HuH-7.5 (cell line): Measurements from ENCODE around the gene SERPING1.
"Not testable (repeated sequence)": the region's sequence is repeated elsewhere in the genome, so short reads cannot be mapped to it uniquely, and the experiment has no call there.

Experiments
- DNase-seq: peaks from one replicate; pipeline ENCODE4 v3.0.0; 2011; ENCODE audit warnings: low spot score

Gene SERPING1

DNA sequence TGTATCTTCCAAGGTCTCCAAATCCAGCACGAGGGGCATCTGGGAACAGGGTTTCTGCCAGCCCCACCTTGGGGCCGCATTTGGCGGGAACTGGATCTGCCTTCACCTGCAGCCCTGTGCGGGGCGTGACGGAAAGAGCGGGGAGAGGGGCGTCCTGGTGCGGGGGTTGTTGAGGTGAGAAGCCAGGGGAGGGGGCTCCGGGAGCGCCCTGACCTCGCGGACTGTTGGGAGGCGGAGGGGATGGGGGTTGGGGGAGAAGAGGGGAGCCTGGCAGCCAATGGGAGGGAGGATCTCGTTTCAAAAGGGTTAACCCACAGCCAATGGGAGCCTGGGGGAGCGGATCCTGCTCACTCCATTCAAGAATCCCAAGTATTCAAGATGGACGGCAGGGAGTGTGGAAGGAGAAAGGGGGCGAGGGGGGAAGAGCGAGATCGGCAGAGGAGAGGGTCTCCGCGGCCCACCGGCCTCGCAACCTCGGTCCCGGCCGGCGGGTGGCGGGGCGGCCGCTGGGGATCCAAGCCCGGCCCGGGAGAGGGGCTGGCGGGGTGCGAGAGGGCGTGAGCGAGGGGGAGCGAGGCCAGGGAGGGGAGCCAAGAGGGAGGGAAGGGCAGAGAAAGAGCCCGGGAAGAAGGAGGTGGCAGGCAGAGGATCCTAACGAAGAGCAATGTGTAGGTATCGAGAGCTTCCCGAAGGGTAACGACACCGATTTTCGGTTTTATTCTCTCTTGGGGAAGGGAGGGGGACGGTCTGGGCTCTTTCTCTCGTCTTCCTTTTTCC, 40.7 kb downstream of the SERPING1 start:
- peak; percentile 98 for DNase-seq

DNA sequence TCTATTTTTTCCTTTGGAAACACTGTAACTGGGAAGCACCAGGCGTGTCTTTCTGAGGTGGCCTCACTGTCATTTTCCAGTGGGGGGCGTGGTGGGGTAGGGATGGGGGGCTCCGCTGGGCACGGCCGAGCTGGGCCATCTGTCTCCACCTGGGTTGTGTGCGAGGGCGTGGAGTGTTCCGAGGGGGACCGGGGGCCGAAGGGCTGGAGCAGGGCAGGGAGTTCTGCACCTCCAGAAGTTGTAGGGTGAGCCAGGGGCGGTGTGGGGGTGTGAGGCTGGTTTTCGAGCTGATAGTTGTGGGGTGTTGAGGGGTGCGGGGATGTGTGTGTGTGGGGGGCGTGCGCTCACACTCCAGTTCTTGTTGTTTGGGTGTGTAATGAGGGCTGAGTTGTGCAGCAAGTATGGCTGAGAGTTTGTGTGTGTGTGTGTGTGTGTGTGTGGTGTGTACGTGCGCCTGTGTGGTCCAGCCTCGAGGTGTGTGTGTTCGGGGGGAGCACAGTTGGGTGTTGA, 41.4 kb downstream of the SERPING1 start:
- peak; percentile 83 for DNase-seq

DNA sequence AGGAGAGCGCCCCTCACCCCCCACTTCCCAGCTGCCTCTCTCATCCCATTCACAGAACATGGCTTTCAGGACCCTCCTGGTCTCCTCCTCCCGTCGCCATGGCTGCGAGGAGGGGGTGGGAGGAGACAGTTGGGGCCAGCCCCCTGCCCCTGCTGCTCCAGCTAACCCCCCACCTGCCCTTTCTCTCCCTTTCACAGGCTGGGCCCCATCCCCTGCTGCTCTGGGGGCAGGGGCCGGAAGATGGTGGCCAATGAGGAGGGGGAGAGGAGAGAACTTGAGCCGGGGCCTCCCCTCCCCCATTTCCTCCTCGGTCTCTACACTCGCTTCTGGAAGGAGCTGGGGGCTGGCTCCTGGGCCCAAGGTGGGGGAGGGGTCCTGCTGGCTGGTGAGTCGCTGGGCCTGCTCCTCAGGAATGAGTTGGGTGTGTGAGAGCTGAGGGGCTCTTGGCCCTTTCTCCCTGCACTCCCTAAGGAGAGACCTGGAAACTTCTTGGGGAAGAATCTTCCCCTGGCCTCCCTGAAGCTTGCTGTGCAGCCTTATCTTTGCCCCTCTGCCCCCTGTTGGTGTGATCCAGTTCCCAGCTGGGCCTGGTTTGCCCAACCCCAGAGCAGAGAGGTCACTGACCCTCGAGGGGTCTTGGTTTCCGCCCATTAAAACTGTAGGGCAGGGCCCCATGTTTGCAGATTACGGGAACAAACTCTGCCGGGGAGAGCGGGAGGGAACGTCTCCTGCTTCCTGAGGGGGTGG, 42.0 kb downstream of the SERPING1 start:
- peak; percentile 98 for DNase-seq

DNA sequence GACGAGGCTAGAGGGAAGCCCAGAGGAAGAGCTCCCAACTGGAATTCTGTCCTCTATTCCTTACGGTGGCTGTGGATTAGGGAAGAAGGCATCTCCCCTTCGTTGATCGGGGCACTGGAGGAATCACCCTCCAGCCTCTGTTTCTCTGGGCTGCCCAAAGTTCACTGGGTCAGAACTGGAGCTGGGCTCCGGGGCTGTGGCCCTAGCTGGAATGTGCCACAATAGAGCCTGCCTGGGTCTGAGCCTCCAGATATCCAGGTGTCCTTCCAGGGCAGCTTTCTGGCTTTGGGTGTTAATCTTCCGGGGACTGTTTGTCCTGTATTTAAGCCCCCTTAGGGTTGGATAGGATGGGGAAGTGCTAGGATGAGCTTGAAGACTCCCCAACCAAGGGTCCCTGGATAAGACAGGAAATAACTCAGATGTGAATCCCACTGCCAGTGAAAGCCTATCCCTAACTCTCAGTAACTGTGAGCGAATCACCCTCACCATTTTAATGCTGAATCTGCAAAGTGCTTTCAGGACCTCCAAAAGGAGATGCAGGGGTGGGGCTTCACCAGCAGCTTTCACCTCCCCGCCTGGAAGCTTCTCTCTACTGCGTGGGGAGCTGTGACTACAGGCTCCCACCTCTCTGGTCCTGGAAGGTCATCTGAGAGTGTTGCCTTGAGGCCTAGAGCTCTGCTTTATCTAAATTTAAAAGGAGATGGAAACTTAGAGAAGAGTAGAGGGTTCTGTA, 42.7 kb downstream of the SERPING1 start:
- peak; percentile 65 for DNase-seq

DNA sequence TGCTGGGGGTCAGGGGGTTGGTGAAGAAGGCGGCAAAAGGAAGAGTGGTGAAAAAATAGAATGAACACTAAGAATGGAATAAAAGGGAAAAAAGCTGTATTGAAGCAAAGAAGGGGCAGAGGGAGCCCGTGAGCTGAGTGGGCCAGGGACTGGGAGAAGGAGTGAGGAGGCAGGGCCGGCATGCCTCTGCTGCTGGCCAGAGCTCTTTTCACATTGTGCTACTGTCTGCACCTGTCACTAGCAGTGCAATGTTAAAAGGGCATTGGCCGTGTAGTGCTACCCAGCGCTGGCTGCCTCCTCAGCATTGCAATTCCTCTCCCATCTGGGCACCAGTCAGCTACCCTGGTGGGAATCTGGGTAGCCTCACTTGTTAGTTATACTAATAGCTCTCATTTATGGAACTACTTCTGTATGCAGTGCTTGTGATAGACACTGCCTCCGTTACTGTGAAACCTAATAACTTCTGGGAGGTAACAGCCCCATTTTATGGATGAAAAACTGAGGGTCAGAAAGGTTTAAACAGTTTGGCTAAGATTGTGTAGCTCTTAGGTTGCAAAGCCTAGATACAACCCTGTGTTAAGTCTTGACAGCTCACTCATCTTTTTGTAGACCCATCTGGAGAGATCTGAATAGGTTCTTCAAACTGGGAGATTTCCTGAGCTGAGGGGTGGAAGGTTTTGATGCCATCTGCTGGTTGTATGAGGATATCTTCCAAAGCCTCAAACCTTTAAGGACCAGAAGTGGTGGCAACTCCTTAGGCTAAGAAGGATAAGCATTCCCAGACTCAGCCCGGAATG, 43.7 kb downstream of the SERPING1 start:
- DNase-seq = peak; percentile 89

DNA sequence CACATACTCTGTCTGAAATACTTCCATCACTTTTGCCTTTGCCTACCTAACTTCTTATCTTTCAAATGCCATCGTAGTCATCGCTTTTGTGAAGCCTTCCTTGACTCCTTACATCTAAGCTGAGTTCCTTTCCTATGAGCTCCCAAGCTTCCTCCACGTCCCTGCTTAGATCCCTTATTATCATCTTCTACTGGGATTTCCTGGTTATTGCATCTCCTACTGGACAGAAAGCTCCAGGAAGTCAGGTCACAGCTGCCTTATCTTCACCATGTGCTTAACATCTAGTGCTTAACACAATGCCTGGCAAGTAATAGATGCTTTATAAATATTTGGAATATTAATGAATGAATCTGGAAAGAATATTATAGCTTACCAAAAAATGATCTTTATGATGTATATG, 46.3 kb downstream of the SERPING1 start:
- DNase-seq = no peak

DNA sequence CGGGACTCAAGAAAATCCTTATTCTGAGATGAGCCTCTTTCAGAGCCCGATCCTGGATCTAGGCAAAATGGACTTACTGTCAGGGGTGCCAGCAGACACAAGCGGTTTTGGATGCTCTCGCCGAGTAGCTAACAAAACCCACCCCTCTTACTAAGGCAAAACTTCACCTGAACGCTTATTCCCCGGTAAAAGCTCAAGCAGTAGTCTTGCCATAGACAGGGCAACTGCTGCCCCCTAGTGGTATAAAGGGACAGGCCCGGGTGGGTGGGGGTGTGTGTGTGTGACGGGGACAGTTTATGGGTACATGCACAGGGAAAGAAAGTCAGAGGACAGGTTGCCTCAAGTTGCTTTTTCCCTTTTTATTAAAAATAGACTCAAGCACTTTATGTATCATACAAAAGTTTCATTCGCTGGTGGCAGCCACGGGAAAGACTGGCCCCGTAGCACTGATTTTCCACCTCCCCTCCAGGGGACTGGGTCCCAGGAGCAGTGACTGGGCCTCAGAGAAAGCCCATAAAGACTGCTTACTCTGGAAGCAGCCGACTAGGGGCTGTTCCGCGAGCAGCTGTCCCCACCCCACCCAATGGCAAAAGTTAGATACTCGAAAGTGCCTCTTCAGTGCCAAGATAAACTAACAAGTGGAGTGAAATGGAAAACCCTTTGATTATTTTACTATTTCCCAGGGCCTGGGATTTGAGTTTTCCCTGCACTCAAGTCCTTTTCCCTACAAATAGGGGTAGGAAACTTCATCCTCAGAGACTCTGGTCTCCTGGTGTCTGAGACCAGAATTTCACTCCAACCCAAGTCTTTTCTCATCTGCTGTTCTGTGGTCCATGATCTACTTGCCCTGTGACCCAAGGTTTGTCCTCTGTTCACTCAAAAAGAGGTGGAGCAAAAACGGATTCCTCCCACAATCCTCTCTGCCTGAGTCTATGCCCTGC, 47.5 kb downstream of the SERPING1 start:
- peak; percentile 99 for DNase-seq

DNA sequence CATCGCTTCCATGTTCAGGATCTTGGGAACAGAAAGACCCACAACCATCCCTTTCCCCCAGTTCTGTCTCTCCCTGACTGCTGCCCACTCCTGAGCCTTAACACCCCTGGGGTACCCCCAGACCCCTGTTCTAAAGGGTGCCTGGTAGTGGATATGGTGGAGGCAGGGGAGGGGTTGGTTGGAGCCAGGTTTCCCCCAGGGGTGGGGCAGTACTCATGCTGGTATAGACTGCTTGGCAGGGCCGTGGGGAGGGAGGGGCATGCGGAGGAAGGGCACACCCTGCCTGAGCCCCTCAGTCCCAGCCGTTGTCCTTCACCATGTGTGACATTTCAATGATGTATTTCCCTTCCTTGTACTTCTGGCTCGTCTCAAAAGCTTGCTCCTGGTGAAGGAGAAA, 48.2 kb downstream of the SERPING1 start:
- no peak for DNase-seq

DNA sequence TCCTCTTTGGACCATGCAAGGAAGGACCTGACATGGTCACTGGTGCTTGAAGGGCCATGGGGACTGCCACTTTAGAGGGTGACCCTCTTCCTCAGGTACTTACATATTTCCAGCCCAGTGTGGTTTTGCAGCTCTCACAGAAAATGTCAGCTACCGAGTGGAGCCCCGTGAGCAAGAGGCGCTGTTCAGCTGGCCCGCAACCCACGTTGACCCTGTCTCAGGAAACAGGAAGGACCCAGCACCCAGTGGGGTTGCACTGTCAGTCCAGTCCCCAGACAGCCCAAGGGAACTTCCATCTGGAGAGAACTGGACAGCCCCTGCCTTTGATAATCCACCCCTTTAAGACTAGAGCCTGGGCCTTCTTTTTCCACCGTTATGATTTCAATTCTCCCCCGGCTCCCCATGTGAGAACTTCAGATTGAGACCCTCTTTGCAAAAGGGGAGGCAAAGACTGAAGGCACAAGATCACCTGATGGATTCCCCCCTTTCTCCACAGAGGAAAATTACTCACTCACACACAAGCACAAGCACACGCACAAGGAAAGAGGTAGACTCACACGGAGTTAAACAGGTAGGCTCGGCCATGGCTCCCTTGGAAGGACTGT, 48.8 kb downstream of the SERPING1 start:
- no peak for DNase-seq

DNA sequence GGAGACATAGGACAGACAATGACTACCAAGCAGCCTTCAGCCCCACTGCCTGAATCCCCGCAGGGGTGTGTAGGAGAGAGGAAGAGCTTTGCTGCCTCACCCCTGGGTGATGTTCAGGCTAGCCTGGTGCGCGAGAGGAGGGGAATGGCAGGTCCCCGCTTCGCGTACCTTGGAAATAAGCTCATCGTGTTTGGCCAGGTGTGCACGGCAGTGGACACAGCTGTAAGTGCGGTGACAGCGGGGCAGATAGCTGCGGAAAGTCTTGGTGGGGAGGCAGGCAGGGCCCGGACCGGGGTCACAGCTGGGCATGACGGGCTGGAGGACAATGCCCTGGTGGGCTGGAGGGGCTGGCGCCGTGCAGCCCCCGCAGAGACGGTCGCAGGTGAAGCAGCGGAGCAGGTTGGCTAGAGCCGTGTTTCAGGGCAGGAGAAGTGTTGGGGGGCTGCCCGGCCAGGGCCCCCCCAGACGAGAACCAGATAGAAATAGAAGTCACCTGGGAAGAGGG, 49.4 kb downstream of the SERPING1 start:
- no peak for DNase-seq

DNA sequence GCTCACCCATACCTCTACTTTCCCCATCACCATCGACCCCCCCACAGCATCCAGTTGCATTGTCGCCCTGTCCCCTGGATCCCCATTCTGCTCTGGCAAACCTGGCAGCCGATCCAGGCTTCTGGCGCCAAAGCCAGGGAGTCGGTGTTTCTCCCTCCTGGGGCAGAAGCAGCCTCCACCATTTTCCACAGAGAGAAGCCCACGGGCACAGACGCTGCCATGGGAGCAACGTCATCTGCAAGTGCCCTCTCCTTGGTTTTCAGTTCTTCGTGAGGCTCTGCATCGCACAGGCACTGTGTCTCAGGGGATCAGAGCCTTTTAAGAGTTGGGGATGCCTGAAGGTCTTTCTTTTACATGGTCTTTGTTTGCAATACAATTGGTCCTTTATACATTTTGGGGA, 49.9 kb downstream of the SERPING1 start:
- no peak for DNase-seq

DNA sequence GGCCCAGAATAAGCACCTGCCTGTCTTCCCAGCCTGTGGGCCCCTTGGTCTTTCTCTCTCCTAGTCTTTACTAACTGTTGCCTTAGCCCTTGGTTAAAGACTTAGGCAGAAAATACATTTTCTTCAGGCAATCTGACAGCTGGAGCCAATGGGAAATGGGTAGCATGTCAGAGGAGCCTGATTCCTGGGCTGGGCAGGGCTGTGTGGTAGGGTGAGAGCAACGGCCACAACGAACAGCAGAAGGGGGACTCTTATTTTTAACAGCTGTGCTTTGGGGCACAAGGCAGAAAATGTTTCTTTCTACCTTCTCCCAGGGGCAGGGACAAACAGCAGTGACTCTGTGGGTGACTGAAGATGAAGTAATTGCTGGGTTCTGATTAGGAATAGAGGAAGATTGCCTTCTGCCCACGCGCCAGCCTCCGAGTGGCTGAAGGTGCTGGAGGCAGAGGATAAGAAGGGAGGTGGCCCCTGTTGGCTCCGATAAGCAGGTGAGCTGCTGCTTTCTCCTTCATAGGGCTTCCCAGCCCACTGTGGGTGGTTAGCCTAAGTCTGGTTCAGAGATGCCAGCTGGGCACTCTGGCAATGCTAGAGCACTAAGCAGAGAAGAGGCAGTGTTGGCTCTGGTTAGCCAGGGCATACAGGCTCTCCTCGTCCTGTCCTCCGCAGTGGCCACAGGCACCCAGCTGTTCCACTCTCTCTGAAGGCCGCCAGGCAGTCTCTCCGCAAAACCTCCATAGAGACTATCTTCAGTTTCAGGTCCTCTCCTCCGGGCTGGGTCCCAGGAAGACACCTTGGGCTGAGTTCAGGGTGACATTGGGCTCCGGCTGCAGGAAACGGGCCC, 50.7 kb downstream of the SERPING1 start:
- no peak for DNase-seq

DNA sequence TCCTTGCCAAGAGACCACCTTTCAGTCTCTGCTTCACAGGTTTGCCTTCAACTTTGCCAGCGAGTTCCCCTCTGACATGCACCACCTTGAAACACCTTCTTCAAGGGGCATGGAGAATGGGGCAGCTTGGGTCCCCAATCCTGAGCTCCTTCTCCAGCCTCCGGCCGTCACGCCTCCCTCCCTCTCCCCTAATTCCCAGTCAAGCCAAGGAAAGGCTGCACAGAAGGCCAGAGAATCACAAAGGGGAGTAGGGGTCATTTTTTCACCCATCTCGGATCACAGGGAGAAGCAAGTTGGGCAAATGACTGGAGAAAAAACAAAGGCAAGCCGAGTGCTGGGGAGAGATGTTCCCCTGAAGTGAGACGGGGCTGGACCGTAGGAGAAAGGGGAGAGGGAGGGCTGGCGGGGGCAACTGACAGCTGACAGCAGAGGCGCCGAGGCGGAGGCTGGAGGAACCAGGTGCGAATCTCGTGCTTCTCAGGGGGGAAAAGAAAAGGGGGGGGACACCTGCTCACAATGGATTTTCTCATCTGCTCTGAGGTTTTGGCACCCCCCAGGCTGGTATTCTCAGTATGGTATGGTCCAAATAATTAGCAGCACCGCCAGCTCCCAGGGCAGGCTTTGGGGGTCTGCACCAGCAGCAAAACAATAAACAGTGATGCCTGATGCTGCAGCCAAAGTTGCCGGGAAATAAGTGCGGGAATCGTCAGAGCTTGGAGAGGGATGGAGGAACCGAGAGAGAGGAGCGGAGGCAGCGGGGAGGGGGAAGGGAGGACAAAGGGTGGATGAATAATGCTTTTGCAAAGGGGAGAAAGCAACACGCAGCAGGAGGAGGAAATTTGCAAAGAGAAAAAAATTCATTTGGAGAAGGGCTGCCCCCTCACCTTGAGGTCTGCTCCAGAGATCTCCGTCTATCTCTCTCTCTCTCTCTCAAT, 51.6 kb downstream of the SERPING1 start:
- no peak for DNase-seq

DNA sequence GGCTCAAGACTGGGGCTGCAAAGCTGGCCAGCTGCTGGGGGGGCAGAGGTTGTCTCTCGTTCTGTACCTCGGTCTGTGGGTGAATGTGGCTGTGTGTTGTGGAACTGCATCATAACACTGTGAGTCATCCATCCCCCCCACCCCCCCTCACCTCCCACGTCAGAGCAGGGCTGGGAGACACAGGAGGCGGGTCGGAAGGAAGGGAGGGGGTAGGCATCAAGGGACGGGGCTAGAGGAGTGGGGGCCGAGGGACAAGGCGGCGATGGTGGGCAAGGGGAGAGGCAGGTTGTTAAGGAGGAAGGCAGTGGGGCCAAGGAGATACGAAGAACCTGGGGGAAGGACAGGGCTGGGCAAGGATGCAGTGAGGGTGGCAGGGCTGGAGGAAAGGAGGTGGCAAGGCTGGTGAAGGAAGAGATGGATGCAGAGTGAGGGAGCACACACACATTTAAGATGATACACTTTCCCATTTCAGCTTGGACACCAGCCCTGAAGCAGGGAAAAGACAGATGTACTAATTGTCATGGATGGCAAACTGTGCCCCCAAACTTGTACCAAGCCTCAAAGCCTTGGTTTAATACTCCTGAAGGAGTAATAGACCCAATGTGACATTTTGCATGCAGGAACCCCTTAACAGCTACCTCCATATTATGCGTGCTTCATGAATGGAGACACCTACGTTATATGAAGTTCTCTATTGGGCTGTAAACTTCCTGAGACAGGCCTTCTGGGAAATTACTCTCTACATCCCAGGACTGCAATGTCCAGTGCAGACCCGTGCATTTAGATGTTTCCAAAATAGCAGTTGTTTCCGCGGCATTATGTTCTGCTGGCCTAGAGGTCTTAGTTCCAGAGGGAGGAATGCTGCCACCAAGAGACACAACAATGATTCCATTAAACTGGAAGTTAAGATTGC, 52.6 kb downstream of the SERPING1 start, which contains the start of gene YPEL4:
YPEL4 (minus strand) TSS at position 87 of the 913 bp plus-strand sequence. CDS start 2,805 bp downstream, outside the sequence.
- no peak for DNase-seq

DNA sequence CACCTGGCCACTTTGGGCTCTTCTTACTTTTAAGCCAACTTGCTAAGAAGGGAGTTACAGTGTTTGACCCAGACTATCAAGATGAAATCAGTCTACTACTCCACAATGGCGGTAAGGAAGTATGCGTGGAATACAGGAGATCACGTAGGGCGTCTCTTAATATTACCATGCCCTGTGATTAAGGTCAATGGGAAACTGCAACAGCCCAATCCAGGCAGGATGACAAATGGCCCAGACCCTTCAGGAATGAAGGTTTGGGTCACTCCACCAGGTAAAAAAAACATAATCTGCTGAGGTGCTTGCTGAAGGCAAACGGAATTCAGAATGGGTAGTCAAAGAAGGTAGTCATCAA, 53.2 kb downstream of the SERPING1 start:
- DNase-seq = no peak

DNA sequence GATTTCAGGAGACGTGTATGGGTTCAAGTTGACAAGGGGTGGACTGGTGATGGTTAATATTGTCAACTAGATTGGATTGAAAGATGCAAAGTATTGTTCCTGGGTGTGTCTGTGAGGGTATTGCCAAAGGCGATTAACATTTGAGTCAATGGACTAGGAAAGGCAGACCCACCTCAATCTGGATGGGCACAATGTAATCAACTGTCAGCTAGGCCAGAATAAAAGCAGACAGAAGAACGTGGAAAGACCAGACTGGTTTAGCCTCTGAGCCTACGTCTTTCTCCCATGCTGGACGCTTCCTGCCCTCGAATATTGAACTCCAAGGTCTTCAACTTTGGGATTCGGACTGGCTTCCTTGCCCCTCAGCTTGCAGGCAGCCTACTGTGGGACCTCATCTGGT, 53.9 kb downstream of the SERPING1 start:
- no peak for DNase-seq

DNA sequence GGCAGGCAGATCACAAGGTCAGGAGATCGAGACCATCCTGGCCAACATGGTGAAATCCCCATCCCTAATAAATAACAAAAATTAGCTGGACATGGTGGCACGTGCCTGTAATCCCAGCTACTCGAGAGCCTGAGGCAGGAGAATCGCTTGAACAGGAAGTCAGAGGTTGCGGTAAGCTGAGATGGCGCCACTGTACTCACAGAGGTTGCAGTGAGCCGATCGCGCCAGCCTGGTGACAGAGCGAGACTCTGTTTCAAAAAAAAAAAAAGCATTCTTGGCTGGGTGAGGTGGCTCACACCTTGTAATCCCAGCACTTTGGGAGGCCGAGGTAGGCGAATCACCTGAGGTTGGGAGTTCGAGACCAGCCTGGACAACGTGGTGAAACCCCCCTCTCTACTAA, 54.7 kb downstream of the SERPING1 start:
- not testable (repeated sequence) for DNase-seq
